T-helper 17 cell (primary cell): Measurements from ENCODE around the gene NHERF1. TPM values are rescaled to one million over a fixed set of nuclear protein-coding genes. Genes with fewer than 3 reads are reported as not detected.

Experiments used
- ATAC-seq: fragments of 150-1000 bp; cut with Tn5 transposase; 2 replicates; pipeline ENCODE4 v1.10.0; 2021; ENCODE audit warnings: mild to moderate bottlenecking, moderate library complexity
- DNase-seq, 3 donors: peaks; one replicate each; pipeline versions ENCODE4 v3.0.0 to v3.0.0-alpha.2; 2020 to 2021
- H3K9me3 ChIP-seq: one replicate; pipeline ENCODE4 v1.7.0; 2013; ENCODE audit warnings: low read length, mild to moderate bottlenecking; ENCODE audit not compliant: control insufficient read depth, poor library complexity, severe bottlenecking
- H3K27ac Mint-ChIP-seq: one replicate; pipeline ENCODE4 v1.8.0; 2022; ENCODE audit warnings: mild to moderate bottlenecking, moderate library complexity, mixed read lengths
- H3K27me3 Mint-ChIP-seq: one replicate; pipeline ENCODE4 v1.8.0; 2022; ENCODE audit warnings: mixed read lengths
- H3K36me3 Mint-ChIP-seq: one replicate; pipeline ENCODE4 v1.8.0; 2022; ENCODE audit warnings: low read depth, mixed read lengths
- H3K4me1 Mint-ChIP-seq: one replicate; pipeline ENCODE4 v1.8.0; 2022; ENCODE audit warnings: mild to moderate bottlenecking, mixed read lengths
- H3K4me3 Mint-ChIP-seq: one replicate; pipeline ENCODE4 v1.8.0; 2022; ENCODE audit warnings: mild to moderate bottlenecking, moderate library complexity, mixed read lengths
- total RNA-seq, 4 donors: library from RNA in 2 of 4; stranded (reverse) in 2 of 4; gene quantifications; one replicate each; pipeline ENCODE4 v1.2.3 and lab custom pipeline; 2022 to 2026

The NHERF1 gene
- total RNA-seq, 2 donors from 2014 or later = 130 to 132 TPM

DNA sequence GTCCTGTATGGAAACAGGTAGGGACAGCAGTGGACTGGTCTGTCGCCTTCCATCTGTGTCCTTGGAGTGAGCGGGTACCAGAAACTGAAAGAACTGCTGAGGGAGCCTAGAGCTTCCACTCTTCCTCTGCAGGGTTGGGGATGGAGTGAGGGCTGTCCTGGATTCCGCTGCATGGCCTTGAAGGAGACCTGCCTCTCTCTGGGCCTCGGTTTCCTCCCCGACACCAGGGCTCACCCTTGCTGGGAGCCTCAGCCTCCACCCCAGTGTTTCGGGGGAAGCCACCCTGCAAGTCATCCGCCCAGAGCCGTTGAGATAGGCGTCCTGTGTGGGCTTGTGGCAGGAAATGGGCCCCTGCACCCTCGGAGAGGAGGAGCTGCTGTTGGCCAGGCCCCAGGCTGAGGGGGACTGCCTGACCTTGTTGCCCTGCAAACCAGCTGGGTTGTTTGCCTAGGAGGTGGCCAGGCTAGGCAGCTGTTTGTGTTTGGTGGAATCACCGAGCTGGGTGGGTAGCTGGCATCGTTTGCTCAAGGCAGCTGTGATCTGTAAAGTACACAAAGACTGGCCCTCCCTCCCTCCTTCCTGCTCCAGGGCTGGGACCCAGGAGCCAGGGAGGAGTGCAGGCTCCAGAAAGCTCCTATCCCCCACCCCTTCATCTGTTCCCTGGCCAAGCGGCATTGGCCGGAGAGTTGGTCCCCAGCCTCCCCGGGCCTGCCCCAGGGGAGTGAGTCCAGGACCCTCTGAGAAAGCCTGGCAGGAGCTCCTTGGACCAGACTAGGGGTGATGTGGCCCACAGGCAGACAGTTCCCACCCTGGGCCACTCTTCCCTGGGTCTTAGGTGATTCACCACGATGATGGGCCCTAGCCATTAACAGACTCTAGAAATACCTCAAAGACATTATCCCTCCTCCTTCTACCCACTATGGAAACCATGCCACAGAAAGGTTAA is 10.1 kb upstream of the NHERF1 start:
- Mint-ChIP-seq H3K36me3 (no peaks in the 10 kb centered on the region), H3K27me3 (no peaks in the 10 kb centered on the region), H3K27ac (peak overlapping the region; percentile 93), H3K4me1 (peaks cover 53% of the 10 kb centered on the region), H3K4me3 (peak overlapping the region; percentile 91)
- peak; percentile 83 for ATAC-seq
- DNase-seq = peak; percentile 46 to 63 (median 62)
- H3K9me3 ChIP-seq = no peaks in the 10 kb centered on the region

GRCh38 chr17:74739227-74739831 is 9.1 kb upstream of the NHERF1 start:
- H3K9me3 ChIP-seq = no peaks in the 10 kb centered on the region
- H3K36me3 Mint-ChIP-seq = no peaks in the 10 kb centered on the region
- no peaks in the 10 kb centered on the region for H3K27me3 Mint-ChIP-seq
- peaks cover 63% of the 10 kb centered on the region for H3K4me1 Mint-ChIP-seq
- peak overlapping the region; percentile 93 for H3K27ac Mint-ChIP-seq
- ATAC-seq = no peak
- DNase-seq = peak in 1 of 3 donors; percentile 37
- H3K4me3 Mint-ChIP-seq = peak overlapping the region; percentile 91

DNA sequence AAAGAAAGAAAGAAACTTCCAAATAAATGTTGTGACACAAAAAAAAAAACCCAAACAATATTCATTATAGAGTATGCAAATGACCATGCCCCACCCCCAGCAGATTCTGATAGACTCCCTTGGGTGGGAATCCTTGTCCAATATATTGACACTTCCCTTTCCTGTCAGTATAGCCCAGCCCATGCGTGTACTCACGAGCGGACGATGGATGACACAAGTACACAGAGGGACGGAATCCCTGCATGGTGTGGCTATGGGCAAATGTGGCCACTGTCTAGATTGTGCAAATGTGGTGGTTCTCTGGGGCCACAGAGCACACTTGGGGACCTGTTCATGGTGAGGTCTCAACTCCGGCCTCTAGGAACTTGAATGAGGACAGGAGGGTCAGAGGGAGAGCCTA is 8.3 kb upstream of the NHERF1 start:
- peak overlapping the region; percentile 93 for H3K27ac Mint-ChIP-seq
- no peak for DNase-seq
- no peaks in the 10 kb centered on the region for H3K9me3 ChIP-seq
- no peaks in the 10 kb centered on the region for H3K36me3 Mint-ChIP-seq
- H3K27me3 Mint-ChIP-seq = no peaks in the 10 kb centered on the region
- no peak for ATAC-seq
- peak overlapping the region; percentile 66 for H3K4me3 Mint-ChIP-seq
- peaks cover 63% of the 10 kb centered on the region for H3K4me1 Mint-ChIP-seq

DNA sequence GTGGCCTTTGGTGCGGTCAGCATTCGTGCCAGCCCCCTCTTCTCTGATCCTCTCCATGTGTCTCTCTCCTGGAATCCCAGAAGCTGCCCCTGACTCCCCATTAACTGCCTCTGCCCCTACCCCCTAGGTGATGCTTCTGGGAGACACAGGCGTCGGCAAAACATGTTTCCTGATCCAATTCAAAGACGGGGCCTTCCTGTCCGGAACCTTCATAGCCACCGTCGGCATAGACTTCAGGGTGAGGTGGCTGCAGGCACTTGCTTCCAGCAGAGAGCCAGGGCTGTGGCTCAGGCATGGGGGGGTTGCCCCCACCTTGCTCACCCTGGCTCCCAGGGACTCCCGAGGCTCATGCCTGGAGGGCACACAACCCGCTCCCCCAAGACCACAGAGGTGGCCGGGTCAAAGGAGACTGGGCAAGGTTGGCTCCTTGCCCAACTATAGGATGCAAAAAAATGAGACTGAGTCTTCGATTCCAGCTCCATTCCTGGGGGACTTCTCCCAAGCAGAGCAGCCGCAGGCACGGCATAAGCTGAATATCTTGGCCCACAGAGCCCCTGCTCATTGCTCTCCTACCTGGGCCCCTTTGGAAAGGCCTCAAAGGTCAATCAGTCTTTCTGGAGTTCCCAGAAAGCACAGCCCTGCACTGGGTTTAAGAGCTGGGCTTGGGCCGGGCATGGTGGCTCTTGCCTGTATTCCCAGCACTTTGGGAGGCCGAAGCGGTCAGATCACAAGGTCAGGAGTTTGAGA is 7.6 kb upstream of the NHERF1 start:
- Mint-ChIP-seq H3K4me1 (peaks cover 63% of the 10 kb centered on the region), H3K4me3 (peak overlapping the region; percentile 86), H3K36me3 (no peaks in the 10 kb centered on the region), H3K27me3 (no peaks in the 10 kb centered on the region), H3K27ac (peak overlapping the region; percentile 93)
- no peak for DNase-seq
- ATAC-seq = no peak
- H3K9me3 ChIP-seq = no peaks in the 10 kb centered on the region

GRCh38 chr17:74742153-74742515 is 6.3 kb upstream of the NHERF1 start:
- DNase-seq (no peak), ATAC-seq (peak; percentile 10)
- Mint-ChIP-seq H3K27ac (peak overlapping the region; percentile 93), H3K4me3 (peak overlapping the region; percentile 86), H3K4me1 (peaks cover 64% of the 10 kb centered on the region), H3K27me3 (no peaks in the 10 kb centered on the region), H3K36me3 (no peaks in the 10 kb centered on the region)
- no peaks in the 10 kb centered on the region for H3K9me3 ChIP-seq

DNA sequence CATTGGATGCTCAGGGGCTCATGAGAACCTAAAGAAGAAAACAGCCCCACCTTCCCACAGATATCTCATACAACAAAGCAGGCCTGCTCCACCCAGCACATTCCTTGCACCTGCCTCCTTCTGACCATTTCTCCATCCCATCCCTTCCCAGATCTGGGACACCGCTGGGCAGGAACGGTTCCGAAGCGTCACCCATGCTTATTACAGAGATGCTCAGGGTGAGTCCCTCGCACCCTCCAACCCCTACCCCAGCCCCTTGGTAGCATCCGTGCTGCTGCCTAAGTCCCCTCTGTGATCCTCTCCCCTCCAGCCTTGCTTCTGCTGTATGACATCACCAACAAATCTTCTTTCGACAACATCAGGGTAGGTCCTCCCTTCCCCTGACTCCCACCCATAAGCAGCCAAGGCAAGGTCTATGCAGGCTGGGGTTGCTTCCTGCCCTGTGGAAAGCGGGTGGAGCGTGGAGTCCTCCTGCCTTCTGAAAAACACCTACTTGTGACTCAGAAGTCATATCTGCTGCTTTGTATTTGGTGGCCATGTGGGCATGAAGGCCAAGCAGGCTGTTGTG is 5.4 kb upstream of the NHERF1 start:
- ATAC-seq = no peak
- Mint-ChIP-seq H3K27me3 (no peaks in the 10 kb centered on the region), H3K4me1 (peaks cover 64% of the 10 kb centered on the region), H3K27ac (peak overlapping the region; percentile 93), H3K4me3 (peak overlapping the region; percentile 86), H3K36me3 (no peaks in the 10 kb centered on the region)
- no peak for DNase-seq
- no peaks in the 10 kb centered on the region for H3K9me3 ChIP-seq

DNA sequence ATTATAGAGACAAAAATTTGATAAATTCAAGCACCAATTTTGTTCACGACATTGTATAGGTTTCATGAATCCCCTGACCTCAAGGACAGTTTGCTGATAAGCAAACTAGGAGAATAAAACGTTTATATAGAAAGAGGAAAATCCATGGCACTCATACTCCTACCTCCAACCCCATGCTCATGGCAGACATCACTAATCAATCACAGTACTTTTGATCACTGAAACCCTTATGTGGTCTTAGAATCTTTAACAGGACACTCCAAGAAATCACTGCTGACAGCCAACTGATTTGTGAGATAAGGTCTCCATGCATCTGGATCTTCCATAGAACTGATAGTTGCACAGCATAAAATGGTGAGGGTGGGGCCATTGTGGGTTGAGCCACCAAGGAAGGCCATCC is 4.7 kb upstream of the NHERF1 start:
- Mint-ChIP-seq H3K4me1 (peaks cover 59% of the 10 kb centered on the region), H3K36me3 (no peaks in the 10 kb centered on the region), H3K4me3 (peak overlapping the region; percentile 86), H3K27me3 (no peaks in the 10 kb centered on the region), H3K27ac (peak overlapping the region; percentile 93)
- DNase-seq (no peak), ATAC-seq (no peak)
- H3K9me3 ChIP-seq = no peaks in the 10 kb centered on the region

DNA sequence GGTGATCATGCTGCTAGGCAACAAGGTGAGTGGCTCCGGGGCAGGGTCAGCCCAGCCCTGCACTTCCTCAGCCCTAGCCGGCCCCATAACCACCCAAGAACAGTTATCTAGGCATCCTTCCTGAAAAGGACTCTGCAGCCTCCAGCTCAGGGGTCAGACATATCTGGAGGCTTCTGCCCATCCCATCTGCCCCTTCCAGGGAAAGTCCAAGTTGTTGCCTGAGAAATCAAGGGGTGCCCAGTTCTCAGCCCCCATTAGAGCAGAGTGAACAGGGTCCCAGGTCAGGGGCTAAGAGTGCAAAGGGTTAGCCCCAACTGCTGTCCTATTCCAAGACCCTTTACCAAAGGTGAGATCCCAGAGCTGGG is 4.1 kb upstream of the NHERF1 start:
- H3K27me3 Mint-ChIP-seq = no peaks in the 10 kb centered on the region
- no peaks in the 10 kb centered on the region for H3K36me3 Mint-ChIP-seq

GRCh38 chr17:74744714-74745547 is 3.5 kb upstream of the NHERF1 start:
- Mint-ChIP-seq H3K36me3 (peaks cover 4% of the 10 kb centered on the region), H3K27ac (peak overlapping the region; percentile 93), H3K27me3 (no peaks in the 10 kb centered on the region), H3K4me3 (peak overlapping the region; percentile 86), H3K4me1 (peaks cover 56% of the 10 kb centered on the region)
- H3K9me3 ChIP-seq = no peaks in the 10 kb centered on the region
- peak; percentile 76 to 88 (median 78) for DNase-seq
- ATAC-seq = peak; percentile 33

More for the DNA sequence above, 4.1 kb upstream of the NHERF1 start:
- Mint-ChIP-seq H3K4me3 (peak overlapping the region; percentile 86), H3K4me1 (peaks cover 54% of the 10 kb centered on the region), H3K27ac (peak overlapping the region; percentile 93)
- no peak for ATAC-seq
- no peaks in the 10 kb centered on the region for H3K9me3 ChIP-seq
- DNase-seq = no peak

GRCh38 chr17:74745548-74746177 is 2.8 kb upstream of the NHERF1 start:
- no peak for DNase-seq
- Mint-ChIP-seq H3K4me3 (no peak overlapping the region), H3K27ac (no peak overlapping the region), H3K4me1 (peaks cover 51% of the 10 kb centered on the region), H3K27me3 (no peaks in the 10 kb centered on the region), H3K36me3 (peaks cover 6% of the 10 kb centered on the region)
- H3K9me3 ChIP-seq = no peaks in the 10 kb centered on the region
- ATAC-seq = no peak

DNA sequence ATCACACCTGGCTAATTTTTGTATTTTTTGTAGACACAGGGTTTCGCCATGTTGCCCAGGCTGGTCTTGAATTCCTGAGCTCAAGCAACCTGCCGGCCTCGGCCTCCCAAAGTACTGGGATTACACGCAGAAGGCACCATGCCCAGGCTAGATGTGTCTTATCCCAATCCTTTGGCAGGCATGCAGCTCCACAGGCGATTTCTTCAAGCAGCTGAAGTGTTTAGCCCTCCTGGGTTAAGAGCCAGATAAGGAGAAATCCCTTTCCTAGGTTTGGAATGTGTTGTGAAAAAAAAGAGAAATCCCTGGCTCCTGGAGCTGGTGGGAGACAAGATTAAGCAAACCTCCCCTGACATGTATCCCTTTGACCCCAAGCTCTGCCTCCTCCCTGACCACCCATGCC is 2.1 kb upstream of the NHERF1 start:
- peaks cover 6% of the 10 kb centered on the region for H3K36me3 Mint-ChIP-seq
- H3K27ac Mint-ChIP-seq = no peak overlapping the region
- no peaks in the 10 kb centered on the region for H3K9me3 ChIP-seq
- DNase-seq (no peak), ATAC-seq (no peak)
- peak overlapping the region; percentile 99 for H3K4me3 Mint-ChIP-seq
- peaks cover 56% of the 10 kb centered on the region for H3K4me1 Mint-ChIP-seq
- H3K27me3 Mint-ChIP-seq = no peaks in the 10 kb centered on the region

GRCh38 chr17:74746922-74747321 is 1.5 kb upstream of the NHERF1 start:
- Mint-ChIP-seq H3K36me3 (peaks cover 6% of the 10 kb centered on the region), H3K4me1 (peaks cover 56% of the 10 kb centered on the region), H3K27me3 (no peaks in the 10 kb centered on the region), H3K27ac (peak overlapping the region; percentile 29), H3K4me3 (peak overlapping the region; percentile 99)
- no peaks in the 10 kb centered on the region for H3K9me3 ChIP-seq
- ATAC-seq = no peak
- no peak for DNase-seq
